DND-41 (cell line): Measurements from ENCODE around the gene FAM133A.

ENCODE experiments used
- EZH2 ChIP-seq: IDR thresholded peaks from 3 replicates; pipeline ENCODE4 v1.6.1; 2012; ENCODE audit warnings: borderline replicate concordance, low read depth, mild to moderate bottlenecking, moderate library complexity, low read length, inconsistent platforms; ENCODE audit not compliant: severe bottlenecking
- TF ChIP-seq, protein P1 (sequence below): IDR thresholded peaks from 2 replicates; pipeline ENCODE4 v1.5.1; 2012; ENCODE audit warnings: borderline replicate concordance, low read length, moderate library complexity, mild to moderate bottlenecking; ENCODE audit not compliant: poor library complexity, severe bottlenecking; ENCODE audit errors: extremely low read depth

DNA sequence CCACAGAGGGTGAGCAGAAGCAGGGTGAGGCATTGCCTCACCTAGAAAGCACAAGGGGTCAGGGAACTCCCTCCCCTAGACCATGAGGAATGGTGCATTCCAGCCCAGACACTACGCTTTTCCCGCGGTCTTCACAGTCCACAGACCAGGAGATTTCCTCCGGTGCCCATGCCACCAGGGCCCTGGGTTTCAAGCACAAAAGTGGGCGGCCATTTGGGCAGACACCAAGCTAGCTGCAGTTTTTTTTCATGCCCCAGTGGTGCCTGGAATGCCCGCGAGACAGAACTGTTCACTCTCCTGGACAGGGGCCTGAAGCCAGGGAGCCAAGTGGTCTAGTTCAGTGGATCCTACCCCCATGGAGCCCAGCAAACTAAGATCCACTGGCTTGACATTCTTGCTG lies 13.4 kb upstream of the FAM133A start:
- TF ChIP-seq, protein P1, sequence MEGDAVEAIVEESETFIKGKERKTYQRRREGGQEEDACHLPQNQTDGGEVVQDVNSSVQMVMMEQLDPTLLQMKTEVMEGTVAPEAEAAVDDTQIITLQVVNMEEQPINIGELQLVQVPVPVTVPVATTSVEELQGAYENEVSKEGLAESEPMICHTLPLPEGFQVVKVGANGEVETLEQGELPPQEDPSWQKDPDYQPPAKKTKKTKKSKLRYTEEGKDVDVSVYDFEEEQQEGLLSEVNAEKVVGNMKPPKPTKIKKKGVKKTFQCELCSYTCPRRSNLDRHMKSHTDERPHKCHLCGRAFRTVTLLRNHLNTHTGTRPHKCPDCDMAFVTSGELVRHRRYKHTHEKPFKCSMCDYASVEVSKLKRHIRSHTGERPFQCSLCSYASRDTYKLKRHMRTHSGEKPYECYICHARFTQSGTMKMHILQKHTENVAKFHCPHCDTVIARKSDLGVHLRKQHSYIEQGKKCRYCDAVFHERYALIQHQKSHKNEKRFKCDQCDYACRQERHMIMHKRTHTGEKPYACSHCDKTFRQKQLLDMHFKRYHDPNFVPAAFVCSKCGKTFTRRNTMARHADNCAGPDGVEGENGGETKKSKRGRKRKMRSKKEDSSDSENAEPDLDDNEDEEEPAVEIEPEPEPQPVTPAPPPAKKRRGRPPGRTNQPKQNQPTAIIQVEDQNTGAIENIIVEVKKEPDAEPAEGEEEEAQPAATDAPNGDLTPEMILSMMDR = no peak
- no peak for TF ChIP-seq EZH2
